GM18498 (cell line): Measurements from ENCODE around the gene CDK16.
"Not testable (repeated sequence)": the region's sequence is repeated elsewhere in the genome, so short reads cannot be mapped to it uniquely, and the experiment has no call there.

ENCODE experiments used
- ATAC-seq: cut with Tn5 transposase; IDR thresholded peaks from one replicate; pipeline ENCODE4 v1.9.1; 2021; ENCODE audit warnings: mild to moderate bottlenecking, moderate library complexity; ENCODE audit not compliant: unreplicated experiment

Gene CDK16

GRCh38 chrX:47247206-47247998 is 28.9 kb downstream of the CDK16 start:
- ATAC-seq, result no peak

GRCh38 chrX:47247999-47248320 is 29.5 kb downstream of the CDK16 start:
- ATAC-seq, result no peak

GRCh38 chrX:47248576-47248975 is 30.1 kb downstream of the CDK16 start:
- no peak for ATAC-seq

- ATAC-seq, result no peak
Observed at GRCh38 chrX:47250017-47250347, 31.5 kb downstream of the CDK16 start.

GRCh38 chrX:47257620-47258019 is 39.1 kb downstream of the CDK16 start:
- ATAC-seq, result not testable (repeated sequence)

- no peak for ATAC-seq
Observed at GRCh38 chrX:47264483-47265173, 46.1 kb downstream of the CDK16 start.

GRCh38 chrX:47266643-47267042 is 48.2 kb downstream of the CDK16 start:
- ATAC-seq, result no peak

- ATAC-seq, result no peak
Observed at GRCh38 chrX:47272013-47272408, 53.5 kb downstream of the CDK16 start.

GRCh38 chrX:47273011-47273730 is 54.7 kb downstream of the CDK16 start:
- ATAC-seq, result no peak

- no peak for ATAC-seq
Observed at GRCh38 chrX:47278691-47279090, 60.2 kb downstream of the CDK16 start.
